Measurements from ENCODE around the gene PPA1. TPM values are rescaled to one million over a fixed set of nuclear protein-coding genes. Genes with fewer than 3 reads are reported as not detected.
"Not testable (repeated sequence)": the region's sequence is repeated elsewhere in the genome, so short reads cannot be mapped to it uniquely, and the experiment has no call there.

The PPA1 gene
- total and polyA plus RNA-seq, 7 donors: 51.2 to 273 (median 99.5) TPM

- Histone ChIP-seq H3K9me3 (no peaks in the 10 kb centered on the region), H3K27me3 (no peaks in the 10 kb centered on the region), H3K4me3 (no peak overlapping the region), H3K4me1 (peaks cover 0 to 12% (median 0%) of the 10 kb centered on the region in 4 donors), H3K36me3 (no peaks in the 10 kb centered on the region), H3K27ac (no peak overlapping the region)
- intact Hi-C loops (cut with DNase I): no loop called here
- no peak for DNase-seq
- TF ChIP-seq POLR2AphosphoS5 (IDR thresholded peaks at IDR 0.05): no peak
- WGBS, 2 donors: 84 to 85% methylated on average over 1 of the region's 1 CpG
Observed at GRCh38 chr10:70188768-70189167, 44.5 kb downstream of the PPA1 start.

- H3K36me3 ChIP-seq: no peaks in the 10 kb centered on the region
- intact Hi-C loops (cut with DNase I): no loop called here
- no peak overlapping the region for H3K4me3 ChIP-seq
- DNase-seq: no peak
- H3K27me3 ChIP-seq: no peaks in the 10 kb centered on the region
- no peak overlapping the region for H3K27ac ChIP-seq
- peaks cover 0 to 2% (median 0%) of the 10 kb centered on the region in 4 donors for H3K4me1 ChIP-seq
- TF ChIP-seq POLR2AphosphoS5 (IDR thresholded peaks at IDR 0.05) (no peak), POLR2A (IDR thresholded peaks at IDR 0.05) (no peak), EP300 (IDR thresholded peaks at IDR 0.05) (no peak)
- no peaks in the 10 kb centered on the region for H3K9me3 ChIP-seq
- WGBS, 2 donors: 49 to 79% methylated on average over 3 of the region's 3 CpGs
Observed at GRCh38 chr10:70186571-70186970, 46.7 kb downstream of the PPA1 start.

GRCh38 chr10:70186090-70186489 is 47.1 kb downstream of the PPA1 start:
- TF ChIP-seq POLR2A (IDR thresholded peaks at IDR 0.05) (no peak), CTCF (IDR thresholded peaks at IDR 0.05) (no peak), POLR2AphosphoS5 (IDR thresholded peaks at IDR 0.05) (no peak)
- intact Hi-C loops (cut with DNase I): no loop called here
- Histone ChIP-seq H3K4me1 (no peaks in the 10 kb centered on the region), H3K36me3 (no peaks in the 10 kb centered on the region), H3K4me3 (no peak overlapping the region), H3K9me3 (no peaks in the 10 kb centered on the region), H3K27ac (no peak overlapping the region), H3K27me3 (no peaks in the 10 kb centered on the region)
- 20 to 65% methylated on average over 5 of the region's 5 CpGs for WGBS, 2 donors
- DNase-seq: no peak

GRCh38 chr10:70183304-70183703 is 49.9 kb downstream of the PPA1 start:
- Histone ChIP-seq H3K27me3 (no peaks in the 10 kb centered on the region), H3K4me1 (no peaks in the 10 kb centered on the region), H3K9me3 (peaks cover 0 to 4% (median 2%) of the 10 kb centered on the region in 4 donors), H3K36me3 (no peaks in the 10 kb centered on the region), H3K27ac (no peak overlapping the region), H3K4me3 (no peak overlapping the region)
- intact Hi-C loops (cut with DNase I): no loop called here
- WGBS, 2 donors: 87 to 89% methylated on average over 2 of the region's 2 CpGs
- no peak for DNase-seq
- TF ChIP-seq POLR2AphosphoS5 (IDR thresholded peaks at IDR 0.05) (no peak), POLR2A (IDR thresholded peaks at IDR 0.05) (no peak), CTCF (IDR thresholded peaks at IDR 0.05) (no peak), EP300 (IDR thresholded peaks at IDR 0.05) (no peak)

GRCh38 chr10:70179209-70179608 is 54.0 kb downstream of the PPA1 start:
- H3K9me3 ChIP-seq; H3K27me3 ChIP-seq; H3K36me3 ChIP-seq; H3K4me3 ChIP-seq; DNase-seq; intact Hi-C loops (cut with DNase I); H3K27ac ChIP-seq; H3K4me1 ChIP-seq: not testable (repeated sequence)
- 91 to 96% methylated on average over 8 of the region's 8 CpGs for WGBS, 2 donors

GRCh38 chr10:70178139-70178725 is 55.0 kb downstream of the PPA1 start:
- Histone ChIP-seq H3K36me3 (no peaks in the 10 kb centered on the region), H3K9me3 (peaks cover 0 to 4% (median 2%) of the 10 kb centered on the region in 4 donors), H3K4me3 (no peak overlapping the region), H3K27me3 (no peaks in the 10 kb centered on the region), H3K4me1 (no peaks in the 10 kb centered on the region), H3K27ac (no peak overlapping the region)
- intact Hi-C loops (cut with DNase I): no loop called here
- WGBS, 2 donors: 90 to 93% methylated on average over 4 of the region's 4 CpGs
- no peak for TF ChIP-seq POLR2AphosphoS5 (IDR thresholded peaks at IDR 0.05)
- no peak for TF ChIP-seq CTCF (IDR thresholded peaks at IDR 0.05)
- TF ChIP-seq POLR2A (IDR thresholded peaks at IDR 0.05): no peak
- no peak for TF ChIP-seq EP300 (IDR thresholded peaks at IDR 0.05)
- no peak for DNase-seq

All from sigmoid colon (tissue), 7 donors.